ENCODE measurements around the gene KNTC1.
"Not testable (repeated sequence)": the region's sequence is repeated elsewhere in the genome, so short reads cannot be mapped to it uniquely, and the experiment has no call there.

The KNTC1 gene

GRCh38 chr12:122646517-122647217 is 119.6 kb downstream of the KNTC1 start:
- DNase-seq (ENCODE audit: low read depth) = no peak

DNA sequence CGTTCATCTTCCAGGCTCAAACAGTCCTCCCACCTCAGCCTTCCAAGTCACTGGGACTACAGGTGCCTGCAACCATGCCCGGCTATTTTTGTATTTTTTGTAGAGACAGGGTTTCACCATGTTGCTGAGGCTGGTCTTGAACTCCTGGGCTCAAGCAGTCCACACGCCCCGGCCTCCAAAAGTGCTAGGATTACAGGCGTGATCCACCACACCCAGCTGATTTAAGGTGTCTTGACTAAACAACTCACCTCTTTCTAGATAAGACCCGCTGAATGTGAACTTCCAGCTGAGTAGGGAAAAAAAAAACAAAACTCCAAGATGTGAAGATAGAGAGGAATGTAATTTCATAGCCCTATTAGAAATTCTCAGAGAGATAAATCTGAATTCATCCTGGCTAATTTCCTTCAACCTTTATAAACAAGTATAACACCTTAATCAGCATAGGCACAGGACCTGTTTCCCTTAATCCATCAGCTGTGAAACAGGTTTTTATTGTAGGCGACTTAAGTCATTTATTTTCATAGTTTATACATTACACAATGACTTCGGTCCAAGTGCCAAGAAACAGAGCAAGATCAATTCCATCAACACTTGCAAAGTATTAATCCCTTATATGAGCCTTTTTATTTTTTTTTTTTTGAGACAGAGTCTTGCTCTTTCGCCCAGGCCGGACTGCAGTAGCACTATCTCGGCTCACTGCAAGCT is 124.6 kb downstream of the KNTC1 start:
- DNase-seq (ENCODE audit: low read depth) = no peak

DNA sequence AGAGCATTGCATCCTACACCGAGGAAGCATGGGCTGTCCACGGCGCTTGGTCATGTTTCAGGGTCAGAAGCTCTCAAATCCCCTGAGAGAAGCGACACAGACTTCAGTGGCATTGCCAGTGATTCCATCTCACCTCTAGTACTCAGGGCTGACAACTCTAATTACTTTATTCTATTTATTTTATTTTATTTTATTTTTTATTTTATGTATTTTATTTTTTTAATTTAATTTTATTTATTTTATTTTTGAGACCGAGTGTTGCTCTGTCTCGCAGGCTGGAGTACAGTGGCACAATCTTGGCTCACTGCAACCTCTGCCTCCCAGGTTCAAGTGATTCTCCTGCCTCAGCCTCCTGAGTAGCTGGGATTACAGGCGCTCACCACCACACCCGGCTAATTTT is 126.2 kb downstream of the KNTC1 start:
- not testable (repeated sequence) for DNase-seq (ENCODE audit: low read depth)

DNA sequence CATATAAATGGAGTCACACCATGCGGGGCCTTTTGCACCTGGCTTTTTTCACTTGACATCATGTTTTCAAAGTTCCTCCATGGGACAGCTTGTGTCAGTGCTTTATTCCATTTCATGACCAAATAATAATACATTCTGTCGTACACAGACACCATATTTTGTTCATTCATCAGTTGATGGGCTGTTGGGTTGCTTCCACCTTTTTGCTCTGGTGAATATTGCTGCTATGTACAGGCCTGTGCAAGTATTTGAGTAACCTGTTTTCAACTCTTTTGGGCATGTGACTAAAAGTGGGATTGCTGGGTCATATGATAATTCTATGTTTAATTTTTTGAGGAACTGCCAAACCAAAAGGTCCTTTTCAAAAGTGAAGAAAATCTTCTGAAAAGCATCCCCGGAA is 129.2 kb downstream of the KNTC1 start:
- DNase-seq (ENCODE audit: low read depth) = no peak

GRCh38 chr12:122659579-122659978 is 132.5 kb downstream of the KNTC1 start:
- no peak for DNase-seq (ENCODE audit: low read depth)

- no peak for DNase-seq (ENCODE audit: low read depth)
Measured at GRCh38 chr12:122661246-122661645, 134.2 kb downstream of the KNTC1 start.

DNA sequence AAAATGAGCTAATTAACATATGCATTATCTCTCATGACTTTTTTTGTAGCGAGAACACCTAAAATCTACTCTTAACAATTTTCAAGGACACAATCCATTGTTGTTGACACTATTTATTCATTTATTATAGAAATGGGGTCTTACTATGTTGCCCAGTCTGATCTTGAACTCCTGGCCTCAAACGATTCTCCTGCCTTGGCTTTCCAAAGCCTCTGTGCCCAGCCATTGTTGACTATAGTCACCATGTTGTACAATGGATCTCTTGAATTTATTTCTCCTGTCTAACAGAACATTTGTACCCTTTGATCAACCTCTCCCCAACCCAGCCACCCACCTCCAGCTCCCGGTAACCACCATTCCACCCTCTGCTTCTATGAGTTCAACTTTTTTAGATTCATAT is 134.9 kb downstream of the KNTC1 start:
- no peak for DNase-seq (ENCODE audit: low read depth)

GRCh38 chr12:122665349-122665748 is 138.3 kb downstream of the KNTC1 start:
- no peak for DNase-seq (ENCODE audit: low read depth)

DNA sequence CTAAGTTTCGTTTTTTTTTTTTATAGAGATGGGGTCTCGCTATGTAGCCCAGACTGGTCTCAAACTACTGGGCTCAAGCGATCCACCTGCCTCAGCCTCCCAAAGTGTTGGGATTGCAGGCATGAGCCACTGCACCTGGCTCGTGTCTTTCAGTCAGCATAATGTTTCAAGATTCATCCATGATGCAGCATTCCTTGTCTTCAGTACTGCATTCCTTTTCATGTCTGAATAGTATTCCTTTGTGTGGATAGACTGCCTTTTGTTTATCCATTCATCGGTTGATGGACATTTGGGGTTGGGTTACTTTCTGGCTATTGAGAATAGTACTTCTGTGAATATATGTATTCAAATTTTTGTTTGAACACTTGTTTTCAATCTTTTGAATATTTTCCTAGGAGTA is 138.7 kb downstream of the KNTC1 start:
- DNase-seq (ENCODE audit: low read depth) = no peak

DNA sequence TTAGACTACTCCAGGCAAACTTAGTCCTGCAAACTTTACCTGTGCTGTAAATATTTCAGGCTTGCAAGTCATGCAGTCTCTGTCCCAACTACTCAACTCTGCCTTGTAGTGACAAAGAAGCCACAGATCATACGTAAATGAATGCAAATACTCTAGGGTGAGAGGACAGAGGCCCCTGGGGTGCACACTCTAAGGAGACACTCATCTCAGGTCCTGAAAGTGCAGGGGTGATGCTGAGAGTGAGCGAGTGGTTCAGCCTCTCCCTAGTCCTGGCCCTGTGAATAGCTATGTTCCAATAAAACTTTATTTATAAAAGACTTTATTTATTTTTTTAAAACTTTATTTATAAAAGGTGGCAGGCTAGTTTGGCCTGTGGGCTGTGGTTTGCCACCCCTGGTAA is 141.2 kb downstream of the KNTC1 start:
- DNase-seq (ENCODE audit: low read depth) = no peak

- no peak for DNase-seq (ENCODE audit: low read depth)
Measured at GRCh38 chr12:122669397-122670070, 142.5 kb downstream of the KNTC1 start.

GRCh38 chr12:122672515-122672914 is 145.5 kb downstream of the KNTC1 start:
- no peak for DNase-seq (ENCODE audit: low read depth)

Measured in activated T-helper 1 cell treated with Interleukin-2 at 50 U/mL for 16 hours (primary cell).